Keratinocyte (primary cell): Measurements from ENCODE around the gene HNF4A. TPM values are rescaled to one million over a fixed set of nuclear protein-coding genes. Genes with fewer than 3 reads are reported as not detected.

Experiments
- DNase-seq: peaks from one replicate; pipeline ENCODE4 v3.0.0-alpha.2; 2011; ENCODE audit warnings: low read depth, missing footprints, low spot score
- FAIRE-seq: peaks from 2 replicates; lab custom pipeline; 2011; peaks lifted over from hg19 to GRCh38; lab: Jason Lieb, UNC
- H2AFZ ChIP-seq: 2 replicates; pipeline ENCODE4 v1.6.0; 2012; ENCODE audit warnings: low read length, control low read depth, inconsistent platforms; ENCODE audit not compliant: control insufficient read depth
- H3K27ac ChIP-seq: 2 replicates; pipeline ENCODE4 v1.5.1; 2011; ENCODE audit warnings: low read length; ENCODE audit not compliant: control insufficient read depth, insufficient read depth
- H3K27me3 ChIP-seq: 3 replicates; pipeline ENCODE4 v1.6.0; 2011; ENCODE audit warnings: low read length; ENCODE audit not compliant: control insufficient read depth, insufficient read depth; ENCODE audit errors: extremely low read depth
- H3K36me3 ChIP-seq, 2 experiments: 2 replicates in 1 of 2; 3 replicates in 1 of 2; pipeline ENCODE4 v1.5.1; 2011; ENCODE audit warnings: low read length in 2 of 2, mild to moderate bottlenecking in 1 of 2; ENCODE audit not compliant: control insufficient read depth in 2 of 2, insufficient read depth in 2 of 2; ENCODE audit errors: extremely low read depth in 1 of 2
- H3K4me1 ChIP-seq: 3 replicates; pipeline ENCODE4 v1.5.1; 2011; ENCODE audit warnings: low read length; ENCODE audit not compliant: control insufficient read depth, insufficient read depth; ENCODE audit errors: extremely low read depth
- H3K4me2 ChIP-seq: 3 replicates; pipeline ENCODE4 v1.6.0; 2011; ENCODE audit warnings: low read depth, low read length; ENCODE audit not compliant: control insufficient read depth, insufficient read depth; ENCODE audit errors: extremely low read depth
- H3K4me3 ChIP-seq, 3 experiments: fragments of 200-600 bp in 1 of 3; sonication (generic) in 1 of 3; 2 replicates in 2 of 3; 3 replicates in 1 of 3; pipeline ENCODE4 v1.5.1; 2011 to 2016; ENCODE audit warnings: low read length in 3 of 3, mild to moderate bottlenecking in 3 of 3, control low read depth in 2 of 3, inconsistent platforms in 1 of 3, low read depth in 1 of 3, mixed read lengths in 1 of 3, mixed run types in 1 of 3, moderate library complexity in 1 of 3; ENCODE audit not compliant: control insufficient read depth in 2 of 3, insufficient read depth in 2 of 3; ENCODE audit errors: extremely low read depth in 1 of 3
- H3K79me2 ChIP-seq: 2 replicates; pipeline ENCODE4 v1.6.0; 2012; ENCODE audit warnings: low read length; ENCODE audit not compliant: control insufficient read depth, insufficient read depth
- H3K9ac ChIP-seq: 3 replicates; pipeline ENCODE4 v1.6.0; 2011; ENCODE audit warnings: low read length; ENCODE audit not compliant: control insufficient read depth, insufficient read depth; ENCODE audit errors: extremely low read depth
- H3K9me1 ChIP-seq: 3 replicates; pipeline ENCODE4 v1.6.0; 2011; ENCODE audit warnings: low read length; ENCODE audit not compliant: control insufficient read depth, insufficient read depth; ENCODE audit errors: extremely low read depth
- H3K9me3 ChIP-seq: 2 replicates; pipeline ENCODE4 v1.5.1; 2012; ENCODE audit warnings: low read depth, low read length; ENCODE audit not compliant: control insufficient read depth
- H4K20me1 ChIP-seq: 3 replicates; pipeline ENCODE4 v1.6.0; 2011; ENCODE audit warnings: low read length; ENCODE audit not compliant: control insufficient read depth, insufficient read depth; ENCODE audit errors: extremely low read depth
- CTCF ChIP-seq, 3 experiments: IDR thresholded peaks in 1 of 3; conservative IDR thresholded peaks in 1 of 3; optimal IDR thresholded peaks in 1 of 3; 2 replicates in 2 of 3; 3 replicates in 1 of 3; pipeline versions ENCODE3 to v1.5.1; 2011; ENCODE audit warnings: low read length in 3 of 3, mild to moderate bottlenecking in 3 of 3, moderate library complexity in 2 of 3, control low read depth in 1 of 3, inconsistent platforms in 1 of 3; ENCODE audit not compliant: insufficient read depth in 2 of 3; ENCODE audit errors: extremely low read depth in 1 of 3
- EZH2 ChIP-seq: IDR thresholded peaks from one replicate; pipeline ENCODE4 v1.6.1; 2012; ENCODE audit warnings: inconsistent platforms, mild to moderate bottlenecking, low read length, moderate library complexity
- dilution Hi-C: fragments of 300-500 bp; cut with MboI; formaldehyde crosslinking; loops from one replicate; pipeline ENCODE4 v1.7.0; 2020; ENCODE audit warnings: low sequenced_read_pairs; ENCODE audit not compliant: extremely low pct_ligation_motif_present
- polyA plus RNA-seq, 5 experiments: library from polyadenylated mRNA; depleted of rRNA in 3 of 5; stranded (reverse) in 3 of 5; stranded (forward) in 1 of 5; unstranded in 1 of 5; fragments of >200 nt; gene quantifications; 1 replicate in 1 of 5; 2 replicates in 3 of 5; 3 replicates in 1 of 5; pipeline versions ENCODE4 v1.2.1 to v1.2.3, GENCODE V29; 2011 to 2012; ENCODE audit warnings: missing spikeins in 2 of 5, low read depth in 1 of 5, low replicate concordance in 1 of 5

The HNF4A gene
- polyA plus RNA-seq, 1 donor (not counting 4 experiments of a cell fraction or from before 2014, with no cell fraction given): not detected

GRCh38 chr20:44463466-44463865 lies 108.0 kb downstream of the HNF4A start:
- Histone ChIP-seq H3K9ac (no peak overlapping the region), H3K4me3 (no peak overlapping the region), H2AFZ (no peak overlapping the region), H3K27ac (no peak overlapping the region), H3K36me3 (no peaks in the 10 kb centered on the region), H4K20me1 (no peaks in the 10 kb centered on the region), H3K27me3 (no peaks in the 10 kb centered on the region), H3K9me1 (no peaks in the 10 kb centered on the region), H3K9me3 (no peaks in the 10 kb centered on the region), H3K4me1 (peaks cover 10% of the 10 kb centered on the region), H3K79me2 (no peaks in the 10 kb centered on the region), H3K4me2 (no peak overlapping the region)
- DNase-seq: no peak
- no peak for FAIRE-seq
- dilution Hi-C loops: no loop called here
- TF ChIP-seq EZH2 (no peak), CTCF (optimal IDR thresholded peaks at IDR 0.05 in 1 of 3, IDR thresholded peaks at IDR 0.05 in 1 of 3, conservative IDR thresholded peaks at IDR 0.05 in 1 of 3; ENCODE audit: extremely low read depth in 1 of 3, insufficient read depth in 2 of 3, low read length in 3 of 3) (no peak)

DNA sequence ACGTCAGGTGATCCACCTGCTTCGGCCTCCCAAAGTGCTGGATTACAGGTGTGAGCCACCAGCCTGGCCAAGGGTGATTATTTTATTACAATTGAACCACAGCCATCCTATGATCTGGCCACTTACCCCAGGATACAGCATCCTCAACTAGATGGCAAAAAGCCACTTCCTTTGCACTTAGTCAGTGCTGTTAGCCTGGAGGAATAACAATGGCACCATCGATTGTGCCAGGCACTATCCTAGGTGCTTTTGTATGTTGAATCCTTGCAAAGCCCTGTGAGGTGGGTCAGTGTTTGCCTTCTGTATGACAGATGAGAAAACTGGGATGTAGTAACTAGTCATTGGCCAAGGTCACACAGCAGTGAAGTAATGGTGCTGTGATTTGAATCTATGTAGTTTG lies 109.0 kb downstream of the HNF4A start:
- no peak overlapping the region for H3K4me3 ChIP-seq
- no peak for FAIRE-seq
- H3K4me2 ChIP-seq: no peak overlapping the region
- no peaks in the 10 kb centered on the region for H4K20me1 ChIP-seq
- dilution Hi-C loops: no loop called here
- DNase-seq: no peak
- no peak overlapping the region for H3K27ac ChIP-seq
- H3K27me3 ChIP-seq: no peaks in the 10 kb centered on the region
- no peaks in the 10 kb centered on the region for H3K9me1 ChIP-seq
- H3K36me3 ChIP-seq: no peaks in the 10 kb centered on the region
- no peak overlapping the region for H2AFZ ChIP-seq
- H3K79me2 ChIP-seq: no peaks in the 10 kb centered on the region
- no peaks in the 10 kb centered on the region for H3K9me3 ChIP-seq
- H3K4me1 ChIP-seq: peaks cover 10% of the 10 kb centered on the region
- TF ChIP-seq EZH2 (no peak), CTCF (optimal IDR thresholded peaks at IDR 0.05 in 1 of 3, IDR thresholded peaks at IDR 0.05 in 1 of 3, conservative IDR thresholded peaks at IDR 0.05 in 1 of 3; ENCODE audit: extremely low read depth in 1 of 3, insufficient read depth in 2 of 3, low read length in 3 of 3) (no peak)
- no peak overlapping the region for H3K9ac ChIP-seq
